Measurements from ENCODE around the gene CCL14. TPM values are rescaled to one million over a fixed set of nuclear protein-coding genes. Genes with fewer than 3 reads are reported as not detected.

The CCL14 gene
- total and polyA plus RNA-seq, 2 of the 13 experiments (the other 11 are each of a cell fraction or from before 2014, with no cell fraction given), result 1.1 to 1.7 TPM

GRCh38 chr17:35981908-35982330, 4.6 kb downstream of the CCL14 start (continued):
- no peak for TF ChIP-seq ZNF441 (CRISPR knock-in tag; IDR thresholded peaks at IDR 0.05; ENCODE audit: borderline replicate concordance)
- no peak for TF ChIP-seq RBM39 (IDR thresholded peaks at IDR 0.05; ENCODE audit: low read depth, low read length, poor library complexity, severe bottlenecking)
- TF ChIP-seq ZFYVE20 (CRISPR knock-in tag; IDR thresholded peaks at IDR 0.05; ENCODE audit: borderline replicate concordance, low read depth), result no peak
- peak; percentile 90 for TF ChIP-seq ARID3A (IDR thresholded peaks at IDR 0.05; ENCODE audit: low read depth, low read length)
- no peak for TF ChIP-seq ZC3H4 (CRISPR knock-in tag; IDR thresholded peaks at IDR 0.05; ENCODE audit: borderline replicate concordance)
- no peak for TF ChIP-seq ISL2 (CRISPR knock-in tag; IDR thresholded peaks at IDR 0.05)
- no peak for TF ChIP-seq ZFX (CRISPR knock-in tag; IDR thresholded peaks at IDR 0.05; ENCODE audit: low read depth)
- TF ChIP-seq SAP130 (CRISPR knock-in tag; IDR thresholded peaks at IDR 0.05; ENCODE audit: low read depth), result peak; percentile 36
- no peak for TF ChIP-seq ZNF746 (CRISPR knock-in tag; IDR thresholded peaks at IDR 0.05)
- TF ChIP-seq ZNF264 (CRISPR knock-in tag; IDR thresholded peaks at IDR 0.05), result no peak
- no peak; the same call in 1 of the 2 replicates for TF ChIP-seq HMG20B (CRISPR knock-in tag; conservative IDR thresholded peaks at IDR 0.05)
- TF ChIP-seq NFATC3 (CRISPR knock-in tag; IDR thresholded peaks at IDR 0.05), result no peak
- TF ChIP-seq NFYC (CRISPR knock-in tag; IDR thresholded peaks at IDR 0.05), result no peak
- no peak for TF ChIP-seq IKZF4 (CRISPR knock-in tag; IDR thresholded peaks at IDR 0.05; ENCODE audit: borderline replicate concordance, low read depth, not compliant biosample characterization)
- no peak for TF ChIP-seq RARG (CRISPR knock-in tag; IDR thresholded peaks at IDR 0.05; ENCODE audit: low read depth)
- TF ChIP-seq TCF7L2 (IDR thresholded peaks at IDR 0.05; ENCODE audit: low read depth, low read length), result no peak
- no peak for TF ChIP-seq LRRFIP1 (CRISPR knock-in tag; conservative IDR thresholded peaks at IDR 0.05)
- no peak for TF ChIP-seq LBX2 (CRISPR knock-in tag; IDR thresholded peaks at IDR 0.05; ENCODE audit: borderline replicate concordance)
- no peak for TF ChIP-seq ZNF605 (CRISPR knock-in tag; IDR thresholded peaks at IDR 0.05)
- TF ChIP-seq ZNF136 (CRISPR knock-in tag; IDR thresholded peaks at IDR 0.05; ENCODE audit: low read depth), result no peak
- TF ChIP-seq SKIL (CRISPR knock-in tag; IDR thresholded peaks at IDR 0.05; ENCODE audit: borderline replicate concordance), result no peak
- no peak for TF ChIP-seq GTF3A (CRISPR knock-in tag; conservative IDR thresholded peaks at IDR 0.05)
- TF ChIP-seq ATF7 (IDR thresholded peaks at IDR 0.05), result no peak
- TF ChIP-seq ATF7 (CRISPR knock-in tag; IDR thresholded peaks at IDR 0.05), result no peak
- no peak for TF ChIP-seq RCOR2 (CRISPR knock-in tag; IDR thresholded peaks at IDR 0.05)
- no peak for TF ChIP-seq KLF9 (CRISPR knock-in tag; IDR thresholded peaks at IDR 0.05; ENCODE audit: low read depth)
- no peak for TF ChIP-seq RNF2 (conservative IDR thresholded peaks at IDR 0.05; ENCODE audit: low read depth)
